Epithelial cell of esophagus (primary cell): Measurements from ENCODE around the gene CCSAP.
A peak's percentile ranks its signal among the peaks of the same experiment; 100 is the strongest.

Experiments used
- DNase-seq: peaks from one replicate; pipeline ENCODE4 v3.0.0; 2010; ENCODE audit warnings: low read depth
- H3K4me3 ChIP-seq: 2 replicates; pipeline ENCODE4 v1.5.1; 2011; ENCODE audit warnings: mild to moderate bottlenecking, low read length, control low read depth
- TF ChIP-seq, protein P1 (sequence below): IDR thresholded peaks from 2 replicates; pipeline ENCODE4 v1.5.1; 2011; ENCODE audit warnings: low read depth, mild to moderate bottlenecking, low read length, control low read depth, inconsistent platforms; ENCODE audit not compliant: insufficient read depth; ENCODE audit errors: missing control alignments

The CCSAP gene

DNA sequence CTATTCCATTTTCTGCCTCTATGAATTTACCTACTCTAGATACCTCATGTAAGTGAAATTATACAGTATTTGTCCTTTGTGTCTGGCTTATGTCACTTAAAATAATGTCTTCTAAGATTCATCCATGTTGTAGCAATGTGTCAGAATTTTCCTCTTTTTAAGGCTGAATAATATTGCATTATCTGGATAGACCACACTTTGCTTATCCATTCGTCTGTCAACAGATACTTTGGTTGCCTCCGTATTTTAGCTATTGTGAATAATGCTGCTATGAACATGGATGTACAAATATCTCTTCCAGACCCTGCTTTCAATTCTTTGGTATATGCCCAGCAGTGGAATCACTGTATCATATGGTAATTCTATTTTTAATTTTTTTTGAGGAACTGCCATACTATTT lies 10.1 kb upstream of the CCSAP start:
- H3K4me3 ChIP-seq = no peak overlapping the region
- DNase-seq = no peak
- TF ChIP-seq, protein P1, sequence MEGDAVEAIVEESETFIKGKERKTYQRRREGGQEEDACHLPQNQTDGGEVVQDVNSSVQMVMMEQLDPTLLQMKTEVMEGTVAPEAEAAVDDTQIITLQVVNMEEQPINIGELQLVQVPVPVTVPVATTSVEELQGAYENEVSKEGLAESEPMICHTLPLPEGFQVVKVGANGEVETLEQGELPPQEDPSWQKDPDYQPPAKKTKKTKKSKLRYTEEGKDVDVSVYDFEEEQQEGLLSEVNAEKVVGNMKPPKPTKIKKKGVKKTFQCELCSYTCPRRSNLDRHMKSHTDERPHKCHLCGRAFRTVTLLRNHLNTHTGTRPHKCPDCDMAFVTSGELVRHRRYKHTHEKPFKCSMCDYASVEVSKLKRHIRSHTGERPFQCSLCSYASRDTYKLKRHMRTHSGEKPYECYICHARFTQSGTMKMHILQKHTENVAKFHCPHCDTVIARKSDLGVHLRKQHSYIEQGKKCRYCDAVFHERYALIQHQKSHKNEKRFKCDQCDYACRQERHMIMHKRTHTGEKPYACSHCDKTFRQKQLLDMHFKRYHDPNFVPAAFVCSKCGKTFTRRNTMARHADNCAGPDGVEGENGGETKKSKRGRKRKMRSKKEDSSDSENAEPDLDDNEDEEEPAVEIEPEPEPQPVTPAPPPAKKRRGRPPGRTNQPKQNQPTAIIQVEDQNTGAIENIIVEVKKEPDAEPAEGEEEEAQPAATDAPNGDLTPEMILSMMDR = no peak

GRCh38 chr1:229349463-229350385 lies 6.9 kb upstream of the CCSAP start:
- no peak for DNase-seq
- TF ChIP-seq, protein P1 = no peak
- H3K4me3 ChIP-seq = no peak overlapping the region

- DNase-seq = no peak
- no peak overlapping the region for H3K4me3 ChIP-seq
- TF ChIP-seq, protein P1 = no peak
Observed at GRCh38 chr1:229347528-229347927, 4.7 kb upstream of the CCSAP start.

- no peak for DNase-seq
- no peak overlapping the region for H3K4me3 ChIP-seq
- TF ChIP-seq, protein P1 = no peak
Observed at GRCh38 chr1:229344937-229345684, 2.3 kb upstream of the CCSAP start.

DNA sequence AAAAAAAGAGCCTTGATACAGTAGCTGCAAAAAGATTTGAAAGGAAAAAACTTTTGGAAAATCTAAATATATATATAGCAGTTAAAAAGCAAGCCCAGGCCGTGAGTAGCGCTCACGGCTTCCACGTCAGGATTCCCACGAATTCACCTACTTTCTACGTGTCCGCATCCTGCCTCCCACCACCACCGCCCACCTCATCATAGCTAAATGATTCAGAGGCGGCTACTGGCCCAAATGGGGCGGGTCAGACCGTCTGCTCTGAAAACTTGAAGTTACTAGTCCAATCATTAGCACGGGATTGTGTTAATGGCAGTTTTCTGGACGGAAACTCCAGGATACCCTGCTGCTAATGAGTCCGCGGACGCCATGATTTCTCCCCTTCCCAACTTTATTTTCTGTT lies 1.3 kb upstream of the CCSAP start:
- TF ChIP-seq, protein P1 = no peak
- DNase-seq = no peak
- no peak overlapping the region for H3K4me3 ChIP-seq

DNA sequence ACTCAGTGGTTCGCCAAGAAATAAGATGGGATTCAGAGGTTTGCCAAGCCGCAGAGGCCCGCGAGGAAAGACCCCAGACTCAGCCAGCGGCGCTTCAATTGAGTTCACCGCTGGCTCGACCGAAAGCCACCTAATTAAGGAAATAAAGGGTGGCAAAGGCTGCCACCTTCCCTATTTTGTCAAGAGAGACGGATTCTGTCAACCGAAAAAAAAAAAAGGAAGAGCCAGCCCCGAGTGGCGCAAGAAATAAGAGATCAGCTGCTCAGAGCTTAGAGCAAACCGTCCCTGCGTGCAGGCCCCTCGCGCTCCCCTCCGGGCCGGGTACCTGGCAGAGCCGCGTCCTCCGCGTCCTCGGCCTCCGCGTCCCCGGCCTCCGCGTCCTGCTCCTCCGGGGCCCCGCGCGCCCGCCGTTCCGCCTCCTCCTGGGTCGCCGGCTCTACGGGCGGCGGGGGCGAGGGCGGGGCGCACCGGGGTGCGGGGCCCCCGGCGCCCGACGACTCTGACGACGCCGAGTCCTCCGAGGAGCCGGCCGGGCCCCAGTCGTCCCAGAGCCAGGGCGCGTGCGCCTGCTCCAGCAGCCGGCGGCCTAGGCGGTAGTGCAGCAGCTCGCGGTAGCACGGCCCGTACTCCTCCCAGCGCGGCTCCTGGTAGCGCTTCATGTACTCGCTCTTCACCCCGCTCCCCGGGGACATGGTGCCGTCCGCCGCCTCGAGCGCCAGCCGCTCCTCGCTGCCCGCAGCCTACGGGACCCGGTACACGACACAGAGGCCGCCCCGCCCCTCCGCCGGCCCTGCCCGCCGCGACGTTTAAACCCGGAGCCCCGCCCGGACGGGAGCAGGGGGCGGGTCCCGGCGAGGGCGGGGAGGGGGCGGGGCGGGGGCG lies 832 bp downstream of the CCSAP start:
- DNase-seq = peak; percentile 85
- peak overlapping the region; percentile 62 for H3K4me3 ChIP-seq
- TF ChIP-seq, protein P1 = no peak
